ENCODE measurements around the gene IFT27.
A peak's percentile ranks its signal among the peaks of the same experiment; 100 is the strongest.
"Not testable (repeated sequence)": the region's sequence is repeated elsewhere in the genome, so short reads cannot be mapped to it uniquely, and the experiment has no call there.

IFT27 gene

GRCh38 chr22:36743011-36743410 is 32.9 kb downstream of the IFT27 start:
- DNase-seq = no peak

- no peak for DNase-seq
Measured at GRCh38 chr22:36741968-36742367, 34.0 kb downstream of the IFT27 start.

GRCh38 chr22:36741204-36741793 is 34.6 kb downstream of the IFT27 start:
- DNase-seq = peak; percentile 18

GRCh38 chr22:36740716-36741115 is 35.2 kb downstream of the IFT27 start:
- DNase-seq = no peak

GRCh38 chr22:36739185-36739584 is 36.7 kb downstream of the IFT27 start:
- DNase-seq = no peak

GRCh38 chr22:36738416-36739020 is 37.4 kb downstream of the IFT27 start:
- no peak for DNase-seq

- DNase-seq = no peak
Measured at GRCh38 chr22:36737776-36738175, 38.1 kb downstream of the IFT27 start.

- no peak for DNase-seq
Measured at GRCh38 chr22:36736701-36737320, 39.1 kb downstream of the IFT27 start.

GRCh38 chr22:36734171-36735058 is 41.5 kb downstream of the IFT27 start:
- peak; percentile 10 for DNase-seq

GRCh38 chr22:36733271-36733670 is 42.6 kb downstream of the IFT27 start:
- DNase-seq = no peak

- no peak for DNase-seq
Measured at GRCh38 chr22:36732609-36733008, 43.3 kb downstream of the IFT27 start.

GRCh38 chr22:36731916-36732315 is 44.0 kb downstream of the IFT27 start:
- no peak for DNase-seq

- not testable (repeated sequence) for DNase-seq
Measured at GRCh38 chr22:36731321-36731720, 44.6 kb downstream of the IFT27 start.

- DNase-seq = no peak
Measured at GRCh38 chr22:36730176-36730858, 45.6 kb downstream of the IFT27 start.

GRCh38 chr22:36729321-36729720 is 46.6 kb downstream of the IFT27 start:
- DNase-seq = no peak

- DNase-seq = no peak
Measured at GRCh38 chr22:36728505-36728904, 47.4 kb downstream of the IFT27 start.

GRCh38 chr22:36727927-36728488 is 47.9 kb downstream of the IFT27 start:
- DNase-seq = no peak

- DNase-seq = no peak
Measured at GRCh38 chr22:36727110-36727509, 48.8 kb downstream of the IFT27 start.

- no peak for DNase-seq
Measured at GRCh38 chr22:36726007-36726380, 49.9 kb downstream of the IFT27 start.

- DNase-seq = no peak
Measured at GRCh38 chr22:36725366-36726006, 50.4 kb downstream of the IFT27 start.

GRCh38 chr22:36724836-36725235 is 51.1 kb downstream of the IFT27 start:
- DNase-seq = no peak

GRCh38 chr22:36722055-36722454 is 53.9 kb downstream of the IFT27 start:
- DNase-seq = no peak
